ENCODE measurements around the gene NOC4L.

DNA sequence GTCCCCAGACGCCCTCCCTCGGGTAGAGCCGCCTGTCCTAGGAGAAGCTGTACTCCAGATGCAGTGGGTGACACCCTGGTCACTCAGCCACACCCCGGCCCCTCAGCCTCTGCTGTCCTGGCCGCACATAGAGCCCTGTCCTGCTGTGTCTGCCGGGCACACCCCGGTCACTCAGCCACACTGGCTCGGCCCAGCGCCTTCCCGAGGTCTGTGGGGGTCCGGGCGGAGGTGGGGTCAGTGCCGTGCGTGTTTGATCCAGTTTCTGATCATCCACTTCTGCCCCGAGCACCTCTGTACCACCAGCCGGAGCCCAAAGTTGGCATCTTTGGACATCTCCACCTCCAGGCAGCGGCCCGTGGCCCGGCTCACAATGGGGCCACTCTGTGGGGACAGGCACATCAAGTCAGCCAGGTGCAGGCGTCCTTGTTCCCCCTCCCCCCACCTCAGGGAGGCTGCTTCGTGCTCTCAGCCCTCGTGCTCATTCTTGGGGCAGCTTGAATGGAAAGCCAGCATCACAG, 52.7 kb downstream of the NOC4L start:
- no peak for TF ChIP-seq SUZ12 (IDR thresholded peaks at IDR 0.05; ENCODE audit: extremely low read depth, insufficient read depth, insufficient read length)
- no peak for TF ChIP-seq YY1 (IDR thresholded peaks at IDR 0.05; ENCODE audit: insufficient read depth, insufficient read length)

Data from NT2/D1 (cell line).